ENCODE results near the gene ERVK3-1. TPM values are rescaled to one million over a fixed set of nuclear protein-coding genes. Genes with fewer than 3 reads are reported as not detected.
"Not testable (repeated sequence)": the region's sequence is repeated elsewhere in the genome, so short reads cannot be mapped to it uniquely, and the experiment has no call there.

The ERVK3-1 gene
- total RNA-seq, 2 experiments from 2014 or later, result 57.0 to 59.5 TPM

DNA sequence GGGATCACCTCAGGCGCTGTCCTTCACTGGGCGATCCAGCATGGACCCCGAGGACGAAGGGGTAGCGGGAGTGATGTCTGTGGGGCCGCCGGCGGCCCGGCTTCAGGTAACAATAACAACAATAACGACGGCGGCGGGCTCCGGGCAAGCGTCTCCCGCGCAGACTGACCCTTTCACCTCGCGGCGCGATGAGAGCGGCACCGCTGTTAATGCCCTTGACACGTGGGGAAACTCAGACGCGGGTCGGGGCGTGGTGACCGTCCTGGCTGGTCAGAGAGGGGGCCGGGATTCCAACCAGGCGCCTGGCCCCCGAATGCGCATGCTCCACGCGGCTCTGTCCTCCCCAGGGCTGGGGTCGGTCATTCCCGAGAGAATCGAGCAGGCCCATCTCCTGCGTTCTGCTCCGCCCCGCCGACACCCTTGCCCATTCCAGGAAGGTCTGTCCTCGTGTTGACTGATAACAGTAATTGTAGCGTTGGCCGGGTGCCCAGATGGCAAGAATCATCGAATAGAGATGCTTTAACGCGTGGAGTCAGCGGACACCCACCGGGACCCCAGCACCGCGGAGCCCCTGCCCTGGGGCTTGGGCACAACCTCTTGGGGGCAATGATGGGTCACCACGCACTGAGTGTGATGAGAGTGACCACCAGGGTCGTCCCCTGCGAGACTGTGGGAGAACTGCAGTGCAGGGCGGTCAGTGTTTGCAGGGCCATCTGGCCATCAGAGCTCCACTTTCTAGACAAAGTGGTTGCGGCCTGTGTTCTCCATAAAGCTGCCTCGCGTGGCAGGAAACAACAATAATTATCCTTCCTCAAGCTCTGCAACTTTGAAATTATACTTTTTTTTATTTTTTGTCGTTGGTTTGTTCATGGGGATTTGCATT lies 25.9 kb upstream of the ERVK3-1 start:
- ChIA-PET POLR2A (interaction anchor here (0.6 kb wide), 1 partner anchor 48 kb away, joined by 5 read pairs; the partner anchor contains the start of gene ZSCAN22), CTCF (interaction anchor here (1.2 kb wide), 2 partner anchors 10 to 25 kb away, joined by 3 read pairs; no protein-coding TSS in a partner anchor)
- peaks cover 18% of the 10 kb centered on the region for H3K9me3 Mint-ChIP-seq
- H3K36me3 Mint-ChIP-seq (ENCODE audit: low read depth), result peaks cover 50% of the 10 kb centered on the region
- peak overlapping the region; percentile 91 for H3K4me3 Mint-ChIP-seq
- H3K27me3 Mint-ChIP-seq, result no peaks in the 10 kb centered on the region
- peak; percentile 33 for DNase-seq
- peak overlapping the region; percentile 95 for H3K27ac Mint-ChIP-seq
- peaks cover 36% of the 10 kb centered on the region for H3K4me1 Mint-ChIP-seq

GRCh38 chr19:58279925-58280316 lies 25.3 kb upstream of the ERVK3-1 start:
- peaks cover 47% of the 10 kb centered on the region for H3K36me3 Mint-ChIP-seq (ENCODE audit: low read depth)
- DNase-seq, result no peak
- CTCF ChIA-PET, result no interaction called here

GRCh38 chr19:58284199-58284598 lies 21.0 kb upstream of the ERVK3-1 start:
- no peaks in the 10 kb centered on the region for H3K27me3 Mint-ChIP-seq
- H3K9me3 Mint-ChIP-seq, result peaks cover 11% of the 10 kb centered on the region
- DNase-seq, result no peak
- ChIA-PET CTCF (no interaction called here), POLR2A (no interaction called here)
- no peak overlapping the region for H3K4me3 Mint-ChIP-seq
- H3K27ac Mint-ChIP-seq, result no peak overlapping the region
- peaks cover 24% of the 10 kb centered on the region for H3K4me1 Mint-ChIP-seq
- H3K36me3 Mint-ChIP-seq (ENCODE audit: low read depth), result peaks cover 68% of the 10 kb centered on the region

More at GRCh38 chr19:58279925-58280316, 25.3 kb upstream of the ERVK3-1 start:
- Mint-ChIP-seq H3K4me1 (peaks cover 36% of the 10 kb centered on the region), H3K9me3 (peaks cover 13% of the 10 kb centered on the region), H3K4me3 (peak overlapping the region; percentile 91), H3K27me3 (no peaks in the 10 kb centered on the region), H3K27ac (peak overlapping the region; percentile 95)
- POLR2A ChIA-PET, result interaction anchor here (0.6 kb wide), 1 partner anchor 47 kb away, joined by 5 read pairs; the partner anchor contains the start of gene ZSCAN22

- ChIA-PET POLR2A (no interaction called here), CTCF (no interaction called here)
- Mint-ChIP-seq H3K9me3 (peaks cover 50% of the 10 kb centered on the region), H3K36me3 (ENCODE audit: low read depth) (peaks cover 85% of the 10 kb centered on the region), H3K27me3 (no peaks in the 10 kb centered on the region), H3K27ac (no peak overlapping the region), H3K4me3 (no peak overlapping the region), H3K4me1 (no peaks in the 10 kb centered on the region)
- no peak for DNase-seq
Observed at GRCh38 chr19:58291943-58292342, 13.2 kb upstream of the ERVK3-1 start.

GRCh38 chr19:58294743-58295374 lies 10.3 kb upstream of the ERVK3-1 start:
- no peak overlapping the region for H3K27ac Mint-ChIP-seq
- H3K36me3 Mint-ChIP-seq (ENCODE audit: low read depth), result peaks cover 80% of the 10 kb centered on the region
- POLR2A ChIA-PET, result no interaction called here
- no peaks in the 10 kb centered on the region for H3K27me3 Mint-ChIP-seq
- no peak for DNase-seq
- H3K4me1 Mint-ChIP-seq, result no peaks in the 10 kb centered on the region
- H3K9me3 Mint-ChIP-seq, result peaks cover 50% of the 10 kb centered on the region
- CTCF ChIA-PET, result interaction anchor here (0.8 kb wide), 1 partner anchor 223 kb away, joined by 3 read pairs; no protein-coding TSS in a partner anchor
- no peak overlapping the region for H3K4me3 Mint-ChIP-seq

GRCh38 chr19:58296104-58296503 lies 9.1 kb upstream of the ERVK3-1 start:
- H3K27ac Mint-ChIP-seq, result no peak overlapping the region
- no peaks in the 10 kb centered on the region for H3K4me1 Mint-ChIP-seq
- H3K9me3 Mint-ChIP-seq, result peaks cover 54% of the 10 kb centered on the region
- no peak for DNase-seq
- CTCF ChIA-PET, result interaction anchor here (1.0 kb wide), 1 partner anchor 8 kb away, joined by 7 read pairs; no protein-coding TSS in a partner anchor
- POLR2A ChIA-PET, result no interaction called here
- H3K27me3 Mint-ChIP-seq, result no peaks in the 10 kb centered on the region
- no peak overlapping the region for H3K4me3 Mint-ChIP-seq
- peaks cover 87% of the 10 kb centered on the region for H3K36me3 Mint-ChIP-seq (ENCODE audit: low read depth)

GRCh38 chr19:58300620-58301019 lies 4.6 kb upstream of the ERVK3-1 start:
- Mint-ChIP-seq H3K9me3 (peaks cover 19% of the 10 kb centered on the region), H3K27ac (no peak overlapping the region), H3K4me3 (no peak overlapping the region), H3K4me1 (peaks cover 13% of the 10 kb centered on the region), H3K36me3 (ENCODE audit: low read depth) (peaks cover 68% of the 10 kb centered on the region), H3K27me3 (no peaks in the 10 kb centered on the region)
- no peak for DNase-seq
- POLR2A ChIA-PET, result no interaction called here
- CTCF ChIA-PET, result interaction anchor here (1.5 kb wide), 1 partner anchor 15 kb away, joined by 4 read pairs; no protein-coding TSS in a partner anchor

GRCh38 chr19:58304255-58304654 lies 922 bp upstream of the ERVK3-1 start:
- POLR2A ChIA-PET, result no interaction called here
- peaks cover 44% of the 10 kb centered on the region for H3K4me1 Mint-ChIP-seq
- peak overlapping the region; percentile 98 for H3K27ac Mint-ChIP-seq
- no peaks in the 10 kb centered on the region for H3K27me3 Mint-ChIP-seq
- H3K9me3 Mint-ChIP-seq, result peaks cover 16% of the 10 kb centered on the region
- CTCF ChIA-PET, result interaction anchor here (0.7 kb wide), 1 partner anchor 26 kb away, joined by 3 read pairs; the partner anchor contains the start of gene ZNF8
- H3K36me3 Mint-ChIP-seq (ENCODE audit: low read depth), result peaks cover 73% of the 10 kb centered on the region
- no peak for DNase-seq
- peak overlapping the region; percentile 91 for H3K4me3 Mint-ChIP-seq

- Mint-ChIP-seq H3K4me3 (peak overlapping the region; percentile 91), H3K27me3 (no peaks in the 10 kb centered on the region), H3K27ac (peak overlapping the region; percentile 98), H3K36me3 (ENCODE audit: low read depth) (peaks cover 75% of the 10 kb centered on the region), H3K4me1 (peaks cover 44% of the 10 kb centered on the region), H3K9me3 (peaks cover 16% of the 10 kb centered on the region)
- no peak for DNase-seq
- CTCF ChIA-PET, result interaction anchor here (1.3 kb wide), 1 partner anchor 19 kb away, joined by 3 read pairs; no protein-coding TSS in a partner anchor
- POLR2A ChIA-PET, result no interaction called here
Observed at GRCh38 chr19:58304748-58305064, 471 bp upstream of the ERVK3-1 start.

GRCh38 chr19:58305932-58306323 lies 751 bp downstream of the ERVK3-1 start:
- DNase-seq, result peak; percentile 13
- H3K9me3 Mint-ChIP-seq, result peaks cover 13% of the 10 kb centered on the region
- POLR2A ChIA-PET, result no interaction called here
- peaks cover 44% of the 10 kb centered on the region for H3K4me1 Mint-ChIP-seq
- CTCF ChIA-PET, result interaction anchor here (0.6 to 1.4 kb wide), 5 partner anchors 13 to 208 kb away, joined by 3 to 4 read pairs (median 3); partner anchors contain the start of gene ZNF497
- H3K36me3 Mint-ChIP-seq (ENCODE audit: low read depth), result peaks cover 74% of the 10 kb centered on the region
- no peaks in the 10 kb centered on the region for H3K27me3 Mint-ChIP-seq
- H3K4me3 Mint-ChIP-seq, result peak overlapping the region; percentile 91
- H3K27ac Mint-ChIP-seq, result peak overlapping the region; percentile 98

GRCh38 chr19:58307736-58308135 lies 2.6 kb downstream of the ERVK3-1 start:
- H3K27me3 Mint-ChIP-seq, result no peaks in the 10 kb centered on the region
- peaks cover 19% of the 10 kb centered on the region for H3K9me3 Mint-ChIP-seq
- no peak overlapping the region for H3K27ac Mint-ChIP-seq
- no peak for DNase-seq
- H3K36me3 Mint-ChIP-seq (ENCODE audit: low read depth), result peaks cover 81% of the 10 kb centered on the region
- no peak overlapping the region for H3K4me3 Mint-ChIP-seq
- ChIA-PET POLR2A (no interaction called here), CTCF (interaction anchor here (3.0 kb wide), 1 partner anchor 19 kb away, joined by 12 read pairs; the partner anchor contains the start of gene ZSCAN22)
- H3K4me1 Mint-ChIP-seq, result peaks cover 44% of the 10 kb centered on the region

DNA sequence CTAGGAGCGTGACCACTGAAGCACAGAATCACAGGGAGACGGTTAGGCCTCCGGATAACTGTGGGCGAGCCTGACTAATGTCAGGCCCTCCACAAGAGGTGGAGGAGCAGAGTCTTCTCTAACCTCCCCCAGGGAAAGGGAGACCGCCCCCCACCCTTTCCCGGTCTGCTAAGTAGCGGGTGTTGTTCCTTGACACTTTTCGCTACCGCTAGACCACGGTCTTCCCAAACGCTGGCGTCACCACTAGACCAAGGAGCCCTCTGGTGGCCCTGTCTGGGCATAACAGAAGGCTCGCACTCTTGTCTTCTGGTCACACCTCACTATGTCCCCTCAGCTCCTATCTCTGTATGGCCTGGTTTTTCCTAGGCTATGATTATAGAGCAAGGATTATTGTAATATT lies 5.5 kb downstream of the ERVK3-1 start:
- POLR2A ChIA-PET, DNase-seq, H3K4me3 Mint-ChIP-seq, H3K27me3 Mint-ChIP-seq, H3K27ac Mint-ChIP-seq: not testable (repeated sequence)
- CTCF ChIA-PET, result interaction anchor here (3.0 kb wide), 1 partner anchor 16 kb away, joined by 12 read pairs; the partner anchor contains the start of gene ZSCAN22
- H3K9me3 Mint-ChIP-seq, result peaks cover 20% of the 10 kb centered on the region
- peaks cover 88% of the 10 kb centered on the region for H3K36me3 Mint-ChIP-seq (ENCODE audit: low read depth)
- peaks cover 31% of the 10 kb centered on the region for H3K4me1 Mint-ChIP-seq

GRCh38 chr19:58311345-58311865 lies 6.2 kb downstream of the ERVK3-1 start:
- no peak overlapping the region for H3K27ac Mint-ChIP-seq
- H3K27me3 Mint-ChIP-seq, result no peaks in the 10 kb centered on the region

More at GRCh38 chr19:58311345-58311865, 6.2 kb downstream of the ERVK3-1 start:
- peaks cover 16% of the 10 kb centered on the region for H3K9me3 Mint-ChIP-seq
- no peak for DNase-seq
- peaks cover 87% of the 10 kb centered on the region for H3K36me3 Mint-ChIP-seq (ENCODE audit: low read depth)
- ChIA-PET CTCF (no interaction called here), POLR2A (no interaction called here)
- peaks cover 24% of the 10 kb centered on the region for H3K4me1 Mint-ChIP-seq
- H3K4me3 Mint-ChIP-seq, result no peak overlapping the region
